Suppressor macrophage (primary cell): ENCODE results near the gene DNAH6.

Experiments used
- DNase-seq, 4 experiments: peaks; one replicate each; pipeline ENCODE4 v3.0.0-alpha.2; 2020 to 2022

The DNAH6 gene

DNA sequence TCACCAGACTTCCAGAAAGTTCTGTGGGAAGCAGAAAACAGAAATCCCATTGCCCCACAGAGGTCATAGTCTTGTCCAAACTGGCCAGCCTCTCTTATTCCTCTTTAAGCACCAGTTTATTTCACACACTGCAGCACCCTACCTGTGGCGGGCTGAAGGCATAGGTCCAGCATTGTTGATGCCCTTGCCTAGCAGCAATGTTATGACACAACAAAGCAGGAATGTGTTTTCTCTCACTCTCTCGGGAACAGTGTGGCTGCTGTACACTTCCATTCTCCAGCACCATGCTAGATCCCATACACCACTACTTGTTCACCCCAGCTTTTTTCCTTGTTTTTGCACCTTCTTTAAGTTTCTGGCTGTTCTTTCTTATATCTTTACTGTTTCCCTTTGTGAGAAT, 181.6 kb downstream of the DNAH6 start:
- no peak for DNase-seq

- no peak for DNase-seq
These were observed 183.7 kb downstream of the DNAH6 start for GRCh38 chr2:84700006-84700405.

GRCh38 chr2:84701880-84702279, 185.6 kb downstream of the DNAH6 start:
- no peak for DNase-seq

GRCh38 chr2:84702941-84703340, 186.6 kb downstream of the DNAH6 start:
- DNase-seq, result no peak

DNA sequence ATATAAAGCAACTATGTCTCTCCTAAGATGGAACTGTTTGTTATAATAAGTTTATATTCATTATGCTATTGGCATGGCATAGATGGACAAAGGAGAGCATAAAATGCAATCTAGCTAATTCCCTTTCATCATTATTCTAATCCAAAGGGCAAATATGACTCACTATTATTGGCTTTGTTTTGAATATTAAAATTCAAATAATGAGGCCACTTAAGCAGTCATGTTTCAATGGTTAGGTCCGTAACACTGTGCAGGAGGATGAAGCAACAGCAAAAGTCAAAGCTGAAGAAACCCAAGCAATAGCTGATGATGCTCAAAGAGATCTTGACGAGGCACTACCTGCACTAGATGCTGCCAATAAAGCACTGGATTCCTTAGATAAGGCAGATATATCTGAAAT, 187.5 kb downstream of the DNAH6 start:
- DNase-seq, result no peak

GRCh38 chr2:84704505-84705244, 188.4 kb downstream of the DNAH6 start:
- DNase-seq, result no peak

GRCh38 chr2:84705858-84706257, 189.6 kb downstream of the DNAH6 start:
- no peak for DNase-seq

DNA sequence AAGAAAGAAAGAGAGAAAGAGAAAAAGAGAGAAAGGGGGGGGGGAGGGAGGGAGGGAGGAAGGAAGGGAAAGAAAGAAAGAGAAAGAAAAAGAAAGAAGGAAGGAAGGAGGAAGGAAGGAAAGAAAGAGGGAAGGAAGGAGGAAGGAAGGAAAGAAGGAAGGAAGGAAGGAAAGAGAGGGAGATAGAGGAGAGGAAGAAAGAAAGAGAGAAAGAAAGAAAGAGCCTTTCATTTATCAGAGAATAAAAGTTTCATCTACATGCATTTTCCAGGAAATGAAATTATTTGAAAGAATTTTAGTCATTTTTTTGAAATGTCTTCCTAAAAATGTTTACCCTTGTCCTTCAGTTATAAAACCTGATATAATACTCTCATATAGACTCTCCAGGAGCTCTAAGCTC, 192.1 kb downstream of the DNAH6 start:
- DNase-seq, result no peak

DNA sequence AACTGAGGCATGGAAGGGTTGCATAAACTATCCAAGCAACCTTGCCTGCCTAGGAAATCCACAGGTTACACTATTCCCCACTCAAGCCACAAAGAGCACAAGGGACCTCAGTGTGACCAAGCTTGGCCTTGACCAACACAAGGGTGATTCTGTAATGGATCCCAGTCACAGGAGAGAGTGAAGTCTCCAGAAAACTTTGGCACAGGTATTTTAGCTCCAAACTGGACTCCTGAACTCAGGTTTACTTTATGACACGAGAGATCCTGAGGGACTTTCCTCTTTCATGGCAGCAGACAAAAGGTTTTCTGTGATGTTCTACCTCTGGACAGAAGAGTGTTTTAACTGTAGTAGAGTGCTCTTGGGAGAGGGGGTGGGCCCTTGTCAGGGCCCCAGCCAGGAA, 195.4 kb downstream of the DNAH6 start:
- DNase-seq, result no peak

DNA sequence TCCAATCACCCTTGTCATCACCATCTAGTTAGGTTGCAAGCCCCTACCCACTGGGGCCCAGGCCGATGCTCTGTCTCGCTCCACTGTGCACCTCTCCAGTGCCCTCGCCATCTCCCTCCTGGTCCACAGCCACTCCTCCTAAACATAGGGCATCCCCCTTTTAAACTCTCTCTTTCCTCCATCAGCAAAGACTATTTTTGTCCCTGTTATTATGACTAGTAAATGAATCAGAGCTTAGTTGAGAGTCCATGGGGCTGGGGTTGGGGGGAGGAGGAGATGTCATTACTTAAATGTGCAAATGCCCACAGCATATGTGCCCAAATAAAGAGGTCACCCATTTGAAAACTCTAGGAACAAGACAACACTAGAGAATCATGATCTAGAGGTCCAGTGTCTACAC, 197.1 kb downstream of the DNAH6 start:
- DNase-seq, result no peak

DNA sequence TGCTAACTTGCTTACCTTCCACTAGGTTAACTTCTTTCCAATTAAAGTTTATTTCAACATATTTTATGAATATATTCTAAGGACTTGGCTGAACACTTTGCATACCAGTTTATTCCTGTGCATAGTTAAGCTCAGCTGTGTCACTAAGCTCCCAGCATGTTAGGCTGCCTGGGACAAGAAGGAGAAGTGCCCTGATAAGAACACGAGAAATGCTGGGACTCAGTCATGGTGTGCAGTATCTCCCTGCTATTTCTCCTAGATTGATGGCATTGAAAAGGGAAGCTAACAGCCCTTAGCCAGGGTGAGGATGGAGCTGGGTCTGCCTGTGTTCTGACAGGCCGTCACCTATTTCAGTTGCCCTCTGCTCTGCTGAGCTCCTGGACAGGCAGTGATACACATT, 200.3 kb downstream of the DNAH6 start:
- DNase-seq, result no peak

GRCh38 chr2:84717302-84717701, 201.0 kb downstream of the DNAH6 start:
- no peak for DNase-seq

- DNase-seq, result no peak
These were observed 203.1 kb downstream of the DNAH6 start for GRCh38 chr2:84719434-84719833.

- no peak for DNase-seq
These were observed 207.5 kb downstream of the DNAH6 start for GRCh38 chr2:84723831-84724230.

DNA sequence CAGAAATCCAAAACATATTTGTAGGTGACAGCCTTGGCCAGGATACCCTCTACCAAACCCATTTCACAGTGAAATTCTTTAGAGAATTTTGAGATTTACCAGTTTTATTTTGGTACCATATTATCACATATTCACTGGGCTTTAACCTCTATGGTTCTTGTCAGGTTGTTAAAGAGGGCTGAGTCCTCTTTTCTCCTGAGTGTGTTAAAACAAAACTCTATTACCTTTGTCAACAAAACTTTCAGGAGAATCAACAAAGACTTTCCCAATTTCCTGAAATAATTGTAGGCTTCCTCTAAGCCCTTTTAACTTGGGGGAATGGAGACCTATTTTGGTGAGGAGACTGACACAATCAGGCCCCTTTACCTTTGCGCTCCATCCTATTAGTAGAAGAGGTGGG, 209.4 kb downstream of the DNAH6 start:
- DNase-seq, result no peak

- no peak for DNase-seq
These were observed 211.0 kb downstream of the DNAH6 start for GRCh38 chr2:84727315-84727714.

- DNase-seq, result no peak
These were observed 212.9 kb downstream of the DNAH6 start for GRCh38 chr2:84729224-84729623.

DNA sequence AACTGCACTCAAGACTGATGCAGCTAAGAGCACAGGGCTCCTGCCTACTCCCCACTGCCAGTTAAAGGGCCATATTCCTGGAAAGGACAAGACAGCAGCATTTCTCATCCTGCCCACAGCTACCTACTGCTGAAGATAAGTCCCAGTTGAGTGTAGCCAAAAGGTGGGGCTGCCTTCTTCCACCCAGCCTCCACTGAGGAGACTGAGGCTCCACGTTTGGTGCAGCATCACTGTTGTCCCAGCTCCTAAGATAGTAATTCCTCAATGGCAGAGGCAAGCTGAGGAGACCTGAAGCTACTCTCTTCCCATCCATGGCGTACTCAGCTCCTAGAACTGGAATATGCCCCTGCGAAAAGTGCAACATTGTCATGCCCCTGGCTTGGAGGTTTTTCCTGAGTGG, 214.9 kb downstream of the DNAH6 start:
- DNase-seq, result no peak

DNA sequence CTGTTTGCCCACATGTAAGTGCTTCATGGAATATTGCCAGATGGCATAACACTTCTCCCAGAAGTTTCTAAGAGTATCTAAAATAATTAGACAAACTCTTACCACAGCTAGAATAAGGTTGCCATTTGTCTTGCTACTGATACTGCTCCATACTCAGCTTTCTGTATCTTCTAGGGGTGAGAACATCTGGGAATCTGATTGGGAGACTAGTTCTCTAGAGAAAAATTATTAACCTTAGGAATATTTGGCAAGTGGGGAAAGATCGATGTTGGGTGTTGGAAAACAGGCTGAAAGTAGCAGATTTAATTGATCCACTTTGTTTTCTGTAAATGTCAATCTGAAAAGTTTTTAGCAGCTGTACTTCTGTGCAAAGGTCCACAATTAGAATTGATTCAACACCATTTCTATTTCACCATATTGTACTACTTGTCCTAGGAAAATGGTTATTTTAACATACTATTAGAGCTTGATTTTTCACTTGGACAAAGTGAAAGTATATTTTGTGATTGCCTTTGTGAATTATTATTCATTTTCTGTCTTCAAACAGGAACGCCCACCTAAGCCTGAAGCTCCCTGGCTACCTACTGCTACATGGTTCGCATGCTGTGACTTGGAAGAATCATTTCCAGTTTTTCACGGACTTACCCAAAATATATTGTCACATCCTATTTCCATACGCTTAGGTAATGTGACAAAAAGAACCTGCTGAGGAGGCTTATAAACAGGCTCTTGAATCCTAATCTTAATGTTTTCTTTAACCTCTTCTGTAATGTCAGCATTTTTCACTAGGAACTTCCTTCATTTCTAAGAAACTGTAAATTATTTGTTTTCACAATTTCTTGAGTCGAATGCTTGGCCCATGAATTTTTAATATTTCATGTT, 216.8 kb downstream of the DNAH6 start:
- DNase-seq, result peak in 2 of 4 experiments; percentile 16 to 36

GRCh38 chr2:84735389-84735788, 219.1 kb downstream of the DNAH6 start:
- DNase-seq, result no peak

DNA sequence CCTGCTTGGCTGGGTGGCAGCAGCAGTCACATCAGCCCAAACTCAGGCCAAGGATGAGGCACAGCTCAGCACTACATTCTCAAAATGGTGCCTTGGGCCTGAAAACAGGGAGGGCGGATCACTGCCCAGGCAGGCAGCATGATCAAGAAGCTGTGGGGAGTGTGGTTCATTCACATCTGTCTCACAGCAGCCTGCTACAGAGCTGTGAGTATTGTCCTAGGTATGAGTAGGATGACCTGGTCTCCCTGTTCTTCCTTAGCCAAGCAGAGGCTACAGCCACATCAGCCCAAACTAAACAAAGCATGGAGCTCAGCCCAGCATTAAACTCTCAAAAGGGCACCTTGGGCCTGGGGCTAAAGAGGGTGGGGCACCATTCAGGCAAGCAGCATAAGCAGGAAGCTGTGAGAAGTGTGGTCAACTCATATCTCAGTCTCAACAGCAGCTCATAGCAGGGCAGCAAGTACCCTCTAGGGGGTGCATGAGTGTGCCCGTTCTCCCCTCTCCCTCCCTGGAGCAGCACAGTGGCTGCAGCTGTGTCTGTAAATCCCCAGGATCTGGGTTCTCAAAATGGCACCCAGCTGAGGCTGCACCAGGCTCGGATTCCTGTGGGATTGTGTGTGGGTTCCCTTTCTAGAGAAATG, 225.0 kb downstream of the DNAH6 start:
- peak in 3 of 4 experiments; percentile 14 to 47 (median 32) for DNase-seq

DNA sequence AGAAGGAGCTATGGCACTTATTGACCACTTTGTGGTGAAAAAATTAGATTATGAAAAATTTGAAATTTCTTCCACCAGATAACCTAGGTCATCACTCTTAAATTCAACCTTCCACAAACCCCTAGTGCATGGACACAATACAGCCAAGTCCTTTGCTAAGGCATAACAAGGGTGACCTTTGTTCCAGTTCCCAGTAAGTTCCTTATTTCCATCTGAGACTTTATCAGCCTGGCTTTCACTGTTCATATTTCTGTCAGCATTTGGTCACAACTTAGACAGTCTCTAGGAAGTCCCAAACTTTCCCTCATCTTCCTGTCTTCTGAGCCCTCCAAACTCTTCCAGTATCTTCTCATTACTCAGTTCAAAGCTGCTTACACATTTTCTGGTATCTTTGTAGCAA, 232.0 kb downstream of the DNAH6 start:
- DNase-seq, result peak in 2 of 4 experiments; percentile 6 to 24

DNA sequence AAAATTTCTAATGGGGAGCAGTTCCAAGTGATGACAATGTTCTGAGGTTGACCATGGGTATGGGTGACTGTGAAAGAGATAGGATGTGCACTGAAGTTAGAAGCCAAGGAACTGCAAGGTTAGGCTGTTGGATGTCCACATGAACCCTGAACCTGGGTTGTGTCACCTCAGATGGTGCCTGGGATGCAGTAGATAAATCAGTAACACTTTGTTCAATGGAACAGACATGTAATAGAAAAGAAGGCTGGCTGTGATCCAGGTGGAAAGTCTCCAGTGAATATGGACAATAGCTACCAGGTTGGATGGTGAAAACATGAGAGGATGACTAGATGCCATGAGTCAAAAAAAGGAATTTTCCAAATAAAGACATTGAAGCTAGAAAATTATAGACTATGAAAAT, 233.1 kb downstream of the DNAH6 start:
- no peak for DNase-seq

- DNase-seq, result no peak
These were observed 238.8 kb downstream of the DNAH6 start for GRCh38 chr2:84755096-84755495.
